A673 (cell line): ENCODE data around the gene IPCEF1.

ENCODE experiments used
- CTCF ChIP-seq: fragments of 300-800, 200-600 bp; sonication (generic); conservative IDR thresholded peaks from 2 replicates; pipeline ENCODE4 v1.5.1; 2017; ENCODE audit warnings: low read depth, mild to moderate bottlenecking, antibody characterized with exemption, low read length, moderate library complexity, mixed read lengths
- EZH2 ChIP-seq: fragments of 200-600 bp; sonication (generic); IDR thresholded peaks from 2 replicates; pipeline ENCODE4 v1.6.1; 2017; ENCODE audit warnings: borderline replicate concordance, low read depth, mild to moderate bottlenecking, mixed read lengths, antibody characterized with exemption, low read length; ENCODE audit not compliant: poor library complexity, severe bottlenecking

GRCh38 chr6:154360476-154360875 lies 3.9 kb upstream of the IPCEF1 start:
- TF ChIP-seq CTCF (no peak), EZH2 (no peak)
